Fibroblast of upper back skin (primary cell): Measurements from ENCODE around the gene CDC20B.
"Not testable (repeated sequence)": the region's sequence is repeated elsewhere in the genome, so short reads cannot be mapped to it uniquely, and the experiment has no call there.

Experiments
- DNase-seq: peaks from one replicate; pipeline ENCODE4 v3.0.0-alpha.2; 2013

The CDC20B gene

DNA sequence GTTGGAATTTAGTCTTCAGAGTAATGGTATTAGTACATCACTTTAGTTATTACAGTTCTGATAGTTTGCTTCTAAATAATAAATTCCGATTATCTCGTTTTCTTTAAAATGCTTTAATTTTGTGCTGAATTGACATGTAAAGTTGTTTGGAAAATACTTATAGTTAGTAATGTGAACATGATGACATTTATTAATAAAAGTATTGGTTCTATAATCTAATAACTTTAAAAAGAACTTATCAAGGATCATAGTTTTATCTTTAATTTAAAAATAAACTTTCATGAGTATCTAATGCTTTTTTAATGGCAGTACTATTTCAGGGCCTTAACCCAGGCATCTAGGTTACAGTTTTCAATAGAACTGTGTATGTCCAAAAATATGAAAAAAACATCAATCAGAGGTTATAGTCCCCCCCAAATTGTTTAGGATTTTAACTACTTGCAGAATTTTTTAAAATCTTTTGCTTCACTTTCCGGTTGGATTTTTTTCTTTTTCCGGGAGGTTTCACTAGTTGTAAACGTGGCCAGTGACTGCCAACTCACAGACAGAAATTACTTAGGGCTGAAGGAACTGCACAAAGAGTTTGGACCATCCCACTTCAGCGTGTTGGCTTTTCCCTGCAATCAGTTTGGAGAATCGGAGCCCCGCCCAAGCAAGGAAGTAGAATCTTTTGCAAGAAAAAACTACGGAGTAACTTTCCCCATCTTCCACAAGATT, 12.3 kb downstream of the CDC20B start:
- peak; percentile 98 for DNase-seq

DNA sequence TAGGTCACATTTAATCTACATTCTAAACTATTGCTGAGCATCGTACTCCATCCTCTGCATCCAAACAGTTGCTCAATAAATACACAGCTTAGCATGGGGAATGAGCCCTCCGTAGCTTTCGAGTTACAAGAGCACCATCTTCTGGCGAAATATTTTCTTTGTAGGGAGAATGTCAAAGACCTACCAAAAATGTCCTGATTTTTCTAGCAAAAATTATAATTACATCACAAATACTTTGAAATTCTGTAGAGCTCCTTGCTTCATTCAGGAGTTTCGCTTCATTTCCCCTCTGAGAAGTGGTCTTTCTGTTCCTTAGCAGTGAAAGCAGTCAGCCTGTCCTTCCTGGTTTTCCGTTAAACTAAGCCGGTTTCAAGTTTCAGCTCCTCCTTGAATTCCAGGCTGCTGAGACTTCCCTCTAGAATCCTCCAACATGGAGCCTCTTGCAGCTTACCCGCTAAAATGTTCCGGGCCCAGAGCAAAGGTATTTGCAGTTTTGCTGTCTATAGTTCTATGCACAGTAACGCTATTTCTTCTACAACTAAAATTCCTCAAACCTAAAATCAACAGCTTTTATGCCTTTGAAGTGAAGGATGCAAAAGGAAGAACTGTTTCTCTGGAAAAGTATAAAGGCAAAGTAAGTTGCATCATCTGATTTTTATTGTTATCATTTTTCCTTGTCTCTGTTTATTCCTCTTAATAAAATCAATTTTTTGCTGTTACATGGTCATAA, 13.0 kb downstream of the CDC20B start, which contains the start of gene GPX8:
GPX8 (plus strand) TSS at position 409 of the 730 bp plus-strand sequence; CDS start at position 431, 22 bp downstream.
- DNase-seq: peak; percentile 93

DNA sequence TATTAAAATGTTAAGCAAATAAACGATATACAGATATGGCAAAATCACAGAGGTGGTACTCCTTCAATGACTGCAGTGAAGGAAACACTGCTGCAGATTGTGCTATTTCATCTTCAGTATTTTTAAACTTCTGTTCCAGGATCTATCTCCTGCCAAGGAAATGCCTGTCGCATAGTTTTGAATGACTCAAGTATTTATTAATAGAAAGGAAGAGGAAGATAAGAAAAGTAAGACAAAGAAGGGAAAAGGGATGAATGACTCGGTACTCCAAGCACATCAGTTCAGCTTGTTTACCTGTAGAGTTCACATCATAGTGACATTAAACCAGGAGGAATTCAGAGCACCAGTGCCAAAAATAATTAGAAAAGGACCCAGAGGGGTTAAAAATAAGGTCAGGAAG, 18.1 kb downstream of the CDC20B start:
- peak; percentile 79 for DNase-seq

DNA sequence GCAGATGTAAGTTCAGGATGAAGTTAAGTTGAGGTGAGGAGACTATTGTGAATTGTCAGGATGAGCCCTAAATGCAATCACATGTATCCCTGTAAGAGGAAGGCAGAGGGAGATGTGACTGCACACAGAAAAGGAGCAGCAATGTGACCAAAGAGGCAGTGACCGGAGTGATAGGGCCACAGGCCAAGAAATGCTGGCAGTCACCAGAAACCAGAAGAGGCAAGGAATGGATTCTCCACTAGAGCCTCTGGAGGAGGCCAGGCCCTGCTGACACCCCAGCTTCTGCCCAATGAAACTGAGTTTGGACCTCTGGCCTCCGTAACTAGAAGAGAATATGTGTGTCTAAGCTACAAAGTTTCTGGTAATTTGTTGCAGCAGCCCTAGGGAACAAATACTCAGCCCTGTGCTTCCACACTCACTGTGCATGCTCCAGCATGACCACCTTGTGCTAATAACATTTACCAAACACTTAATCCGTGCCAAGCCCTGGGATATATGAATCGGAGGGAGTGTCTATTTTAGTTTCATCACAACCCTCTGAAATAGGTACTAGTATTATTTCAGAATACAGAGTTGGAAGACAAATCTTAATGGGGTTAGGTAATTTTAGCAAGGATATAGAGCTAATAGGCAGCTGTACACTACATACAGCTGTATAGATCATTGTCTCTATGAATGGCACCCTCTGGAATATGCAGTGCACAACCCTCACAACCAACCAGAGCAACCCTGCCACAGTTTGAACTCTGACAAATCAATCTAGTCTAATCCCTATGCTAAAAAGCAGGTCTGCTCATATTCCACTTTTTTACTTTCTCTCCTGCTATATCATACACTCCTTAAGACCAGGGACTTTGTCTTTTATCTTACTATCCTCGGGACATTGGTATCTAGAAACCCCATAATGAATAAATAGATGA, 20.8 kb downstream of the CDC20B start:
- DNase-seq: peak; percentile 77

DNA sequence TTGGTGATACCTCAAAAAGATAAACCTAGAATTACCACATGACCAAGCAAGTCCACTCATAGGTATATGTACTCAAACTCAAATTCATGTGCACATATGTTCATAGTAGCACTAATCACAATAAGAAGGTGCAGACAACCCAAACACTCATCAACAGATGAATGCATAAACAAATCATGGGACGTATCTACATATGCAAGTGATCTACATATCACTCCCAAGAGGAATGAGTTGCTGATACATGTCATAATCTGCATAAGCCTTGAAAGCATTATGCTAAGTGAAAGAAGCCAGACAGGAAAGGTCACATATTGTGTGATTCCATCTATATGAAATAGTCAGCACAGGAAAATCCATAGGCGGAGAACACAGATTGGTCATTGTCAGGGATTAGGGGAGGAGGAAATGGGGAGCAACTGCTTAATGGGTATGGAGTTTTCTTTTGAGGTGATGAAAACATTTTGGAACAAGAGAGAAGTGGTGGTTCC, 23.6 kb downstream of the CDC20B start:
- peak; percentile 8 for DNase-seq

DNA sequence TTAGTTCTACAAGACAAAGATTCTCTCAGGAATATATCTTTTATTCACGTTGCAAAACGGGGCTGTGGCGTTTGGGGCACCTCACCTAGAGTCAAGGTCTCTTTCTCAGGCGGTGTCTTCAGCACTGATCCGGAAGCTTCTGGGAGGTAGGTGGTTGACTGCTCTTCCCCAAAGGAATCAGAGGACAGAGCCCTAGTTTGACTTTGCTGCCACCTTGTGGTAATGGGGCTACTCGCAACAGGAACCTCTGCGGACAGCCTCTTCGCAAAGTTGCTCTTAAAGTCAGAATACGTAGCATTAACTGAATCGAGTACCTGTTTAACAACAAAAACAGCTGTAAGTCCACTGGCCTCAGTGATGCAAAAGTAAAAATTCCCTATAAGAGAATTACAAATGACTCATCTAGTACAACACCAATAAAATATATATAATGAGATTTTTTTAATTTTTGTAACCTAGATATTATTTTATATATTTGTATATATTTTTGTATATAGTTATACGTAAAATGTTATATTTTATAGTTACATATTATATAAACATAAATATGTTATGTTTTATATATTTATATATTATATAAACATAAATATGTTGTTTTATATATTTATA, 26.3 kb downstream of the CDC20B start:
- peak; percentile 84 for DNase-seq

DNA sequence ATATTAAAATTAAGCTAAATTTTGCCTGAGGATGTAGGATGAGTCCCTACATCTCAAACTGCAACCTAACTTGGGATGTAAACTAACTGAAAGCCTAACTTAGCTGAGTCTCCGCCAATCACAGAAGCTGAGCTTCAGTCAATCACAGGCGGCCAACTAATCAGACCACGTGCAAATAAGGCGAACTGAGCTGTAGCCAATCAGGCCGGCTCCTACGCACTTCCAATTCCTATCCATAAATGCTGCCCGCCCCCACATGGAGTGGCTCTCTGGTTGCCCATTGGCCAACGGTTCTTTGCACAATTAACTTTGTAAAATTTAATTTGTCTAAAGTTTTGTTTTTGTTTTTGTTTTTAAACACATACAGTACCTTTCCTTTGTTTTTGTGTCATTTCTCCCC, 26.9 kb downstream of the CDC20B start:
- DNase-seq: no peak

DNA sequence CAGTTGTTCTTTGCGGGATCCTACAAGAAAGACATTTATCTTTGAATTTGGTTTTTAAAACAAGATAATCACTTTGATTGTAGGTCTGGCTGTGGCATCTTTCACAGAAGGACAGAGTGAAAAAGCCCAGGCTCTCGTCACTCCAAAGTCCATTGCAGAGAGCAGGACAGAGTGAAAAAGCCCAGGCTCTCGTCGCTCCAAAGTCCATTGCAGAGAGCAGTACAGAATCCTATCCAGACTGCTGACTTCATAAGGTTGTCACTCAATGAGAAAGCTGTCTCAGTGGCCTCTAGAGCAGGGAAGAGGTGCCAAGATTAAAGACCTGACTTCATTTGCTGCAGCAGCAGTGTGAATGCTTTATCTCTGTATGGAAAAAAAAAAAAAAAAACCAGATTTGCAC, 29.4 kb downstream of the CDC20B start:
- no peak for DNase-seq

DNA sequence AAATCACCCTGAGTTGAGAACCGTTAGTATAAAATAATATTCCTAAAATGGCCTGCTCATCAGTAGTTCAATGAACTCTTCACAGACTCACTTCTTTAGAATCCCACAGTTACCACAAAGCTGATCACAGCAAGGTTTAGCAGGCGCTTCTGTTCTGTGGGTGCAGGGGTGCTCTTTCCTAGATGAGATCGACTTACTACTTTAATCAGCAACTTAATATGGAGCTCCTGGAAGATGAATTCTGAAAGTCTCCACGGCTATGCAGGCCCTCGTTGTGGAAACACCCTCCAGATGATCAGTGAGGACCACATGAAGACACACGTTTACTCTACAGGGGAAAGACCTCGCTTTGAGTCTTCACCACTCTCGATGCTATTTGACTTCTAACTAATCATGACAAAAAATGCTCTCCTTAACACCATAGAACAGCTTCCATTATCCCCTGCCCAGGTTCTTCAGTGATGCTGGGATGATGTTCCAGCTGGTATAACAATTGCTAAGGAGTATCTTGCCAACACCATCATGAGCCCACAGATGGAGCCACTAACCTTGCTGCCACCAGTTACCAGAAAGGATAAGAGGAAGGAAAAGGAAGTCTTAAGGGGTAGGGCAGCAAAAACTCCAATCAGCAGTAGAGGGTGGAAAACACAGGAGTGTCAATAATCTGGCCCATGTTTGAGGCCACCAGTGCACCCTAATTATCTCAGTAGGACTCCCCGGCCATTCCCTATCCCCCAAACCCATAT, 30.9 kb downstream of the CDC20B start:
- DNase-seq: no peak

DNA sequence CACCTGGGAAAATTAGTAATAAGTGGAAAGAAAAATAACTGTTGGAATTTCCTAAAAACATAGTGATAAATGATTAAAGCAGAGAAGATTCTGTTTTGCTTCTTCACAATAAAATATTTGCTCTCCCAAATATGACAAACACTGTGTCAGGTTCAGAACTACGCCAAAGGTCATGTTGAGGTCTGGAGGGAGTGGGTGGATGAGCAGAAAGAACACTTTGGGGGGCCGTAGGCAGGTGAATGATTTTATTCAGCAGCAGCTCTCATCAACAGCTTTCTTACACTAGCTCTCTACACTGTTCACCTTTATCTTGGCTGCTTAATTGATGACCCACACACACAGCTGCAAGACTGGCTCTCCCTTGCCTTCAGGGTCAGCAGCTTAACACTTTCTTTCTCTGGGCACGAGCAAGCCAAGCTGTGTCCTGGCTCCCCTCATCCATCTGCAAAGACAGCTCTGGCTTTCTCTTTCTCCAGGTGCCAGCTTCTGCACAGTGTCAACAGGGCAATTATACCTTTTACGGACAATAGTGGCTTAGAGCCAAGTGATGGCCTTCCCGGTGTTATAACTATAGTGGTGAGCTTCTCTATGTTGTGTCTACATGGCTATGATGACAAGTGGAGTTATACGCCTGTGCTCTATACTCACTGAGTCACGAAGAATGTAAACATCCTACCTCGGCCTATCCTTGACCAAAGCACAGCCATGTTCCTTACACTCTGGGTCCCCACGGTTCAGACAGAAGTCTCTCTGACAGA, 31.9 kb downstream of the CDC20B start:
- DNase-seq: no peak

DNA sequence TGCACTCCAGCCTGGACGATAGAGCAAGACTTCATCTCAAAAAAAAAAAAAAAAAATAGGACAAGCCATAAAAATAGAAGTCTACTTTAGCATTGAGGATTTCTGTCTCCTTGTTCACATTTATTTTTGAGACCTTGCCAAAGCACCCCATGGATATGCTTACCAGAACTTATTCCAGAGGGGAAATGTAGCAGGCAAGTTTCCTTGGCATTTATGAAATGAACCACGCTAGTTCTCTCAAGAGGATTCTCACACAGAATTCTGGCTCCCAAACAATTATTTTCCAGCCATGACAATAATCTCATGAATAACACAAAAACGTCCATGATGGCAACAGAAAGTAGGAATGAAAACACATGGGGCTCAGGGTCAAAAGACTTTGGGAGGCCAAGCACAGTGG, 36.5 kb downstream of the CDC20B start:
- DNase-seq: peak; percentile 7

DNA sequence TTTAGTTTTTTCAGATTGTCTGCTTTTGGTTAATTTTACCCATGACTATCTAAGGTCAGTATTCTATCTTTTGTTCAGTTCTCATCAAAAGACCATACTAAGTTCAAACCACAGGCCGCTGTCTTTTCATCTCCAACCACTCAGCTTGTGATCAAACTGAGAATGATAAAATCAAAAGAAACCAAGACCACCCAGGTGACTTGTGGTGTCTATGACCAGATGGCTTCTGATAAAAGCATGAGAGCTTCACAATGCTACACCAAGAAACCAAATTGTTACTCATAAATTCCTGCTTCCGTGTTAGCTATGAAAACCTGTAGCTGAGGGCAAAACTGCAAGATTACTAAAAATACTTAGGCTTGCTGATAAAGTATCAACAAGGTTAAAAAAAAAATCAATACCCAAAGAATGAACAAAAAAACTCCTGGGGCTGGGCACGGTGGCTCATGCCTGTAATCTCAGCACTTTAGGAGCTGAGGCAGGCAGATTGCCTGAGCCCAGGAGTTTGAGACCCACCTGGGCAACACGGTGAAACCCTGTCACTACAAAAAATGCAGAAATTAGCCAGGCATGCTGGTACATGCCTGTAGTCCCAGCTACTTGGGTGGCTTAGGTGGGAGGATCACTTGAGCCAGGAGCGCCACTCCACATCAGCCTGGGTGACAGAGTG, 38.8 kb downstream of the CDC20B start:
- no peak for DNase-seq

DNA sequence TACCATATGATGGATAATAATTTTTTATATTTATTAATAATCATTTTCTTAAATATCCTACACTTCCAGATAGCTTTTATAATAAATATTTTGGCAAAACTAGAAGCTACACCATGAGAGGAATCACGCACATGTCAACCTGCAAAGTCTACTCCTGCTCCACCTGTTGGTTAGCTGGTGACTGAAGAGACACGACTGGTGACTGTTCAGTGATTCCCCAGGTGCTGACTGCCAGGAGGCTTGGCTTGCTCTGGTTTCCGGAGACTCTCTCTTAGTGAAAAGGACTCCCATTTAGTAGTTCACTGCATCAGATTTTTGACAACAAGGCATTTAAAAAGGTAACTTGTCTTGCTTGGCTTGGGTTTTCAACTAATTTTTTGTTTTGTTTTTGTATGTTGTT, 49.6 kb downstream of the CDC20B start:
- no peak for DNase-seq

DNA sequence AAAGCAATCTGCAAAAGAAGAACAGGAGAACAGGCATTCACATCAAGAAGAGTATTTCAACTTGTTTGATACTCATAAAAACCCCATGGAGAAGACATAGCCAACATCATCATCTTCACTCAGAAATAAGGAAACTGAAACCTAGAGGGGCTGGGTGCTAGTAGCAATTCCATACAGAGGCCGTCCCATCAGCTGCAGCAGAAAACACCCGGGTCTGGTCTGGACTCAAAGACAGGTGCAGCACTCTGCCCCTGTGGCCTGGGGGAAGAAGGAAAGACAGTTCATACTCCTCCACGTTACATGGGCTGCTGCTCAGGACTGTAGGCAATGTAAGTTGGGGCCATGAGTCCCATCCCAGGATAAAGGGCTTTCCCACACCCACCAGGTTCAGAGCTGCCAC, 58.9 kb downstream of the CDC20B start:
- DNase-seq: no peak

DNA sequence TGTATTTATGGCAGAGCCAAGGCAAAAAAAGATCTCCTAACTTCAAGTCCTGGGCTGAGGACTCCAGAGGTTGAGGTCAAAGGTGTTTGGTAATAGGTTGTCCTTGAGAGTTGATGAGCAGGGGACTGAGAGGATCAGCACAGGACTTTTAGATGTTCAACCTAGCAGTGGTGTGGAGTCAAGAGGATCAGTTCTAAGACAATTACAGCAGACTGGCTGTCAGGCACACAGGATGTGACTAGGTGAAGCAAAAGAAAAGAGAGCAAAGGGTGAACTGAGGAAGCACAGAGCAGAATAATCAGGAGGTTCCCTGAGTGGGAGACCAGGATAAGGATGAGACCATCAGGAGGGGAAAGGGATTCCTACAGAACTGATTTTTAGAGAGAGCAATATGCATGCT, 59.6 kb downstream of the CDC20B start:
- no peak for DNase-seq

DNA sequence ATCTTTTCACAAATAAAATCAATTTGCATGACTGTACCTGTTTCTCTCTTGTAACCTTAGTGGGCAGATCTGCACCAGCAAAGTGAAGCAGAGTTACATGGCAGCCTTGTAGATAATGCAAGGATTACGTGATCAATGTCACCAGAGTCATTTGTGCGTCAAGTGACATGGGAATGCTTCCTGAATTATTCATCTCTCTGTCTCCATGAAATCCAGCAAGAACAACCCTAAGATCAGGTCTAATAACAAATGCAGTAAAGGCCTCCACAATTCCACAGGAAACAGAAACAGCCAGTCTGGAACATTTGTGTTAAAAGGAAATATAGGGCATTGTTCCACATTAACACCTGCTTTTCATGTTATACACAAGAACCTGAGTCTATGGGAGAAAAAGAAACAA, 62.8 kb downstream of the CDC20B start:
- no peak for DNase-seq

DNA sequence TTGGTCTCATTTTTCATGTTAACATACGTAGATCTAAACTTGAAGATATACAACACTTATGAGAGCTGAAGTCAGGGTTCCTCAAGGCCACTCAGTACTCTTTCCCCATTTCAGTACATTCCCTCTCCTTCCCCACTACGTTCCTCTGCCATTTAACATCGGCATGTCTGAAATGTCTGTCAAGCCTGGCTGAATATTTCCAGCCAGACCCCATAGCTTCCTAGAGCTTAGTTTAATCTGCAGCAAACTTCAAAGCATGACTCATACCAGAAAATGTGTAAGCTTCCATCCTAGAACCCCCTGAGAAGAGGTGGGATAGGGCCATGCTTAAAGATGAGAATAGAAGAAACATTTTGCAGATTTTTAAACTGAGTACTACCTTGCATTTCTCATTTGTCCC, 64.3 kb downstream of the CDC20B start:
- peak; percentile 47 for DNase-seq

DNA sequence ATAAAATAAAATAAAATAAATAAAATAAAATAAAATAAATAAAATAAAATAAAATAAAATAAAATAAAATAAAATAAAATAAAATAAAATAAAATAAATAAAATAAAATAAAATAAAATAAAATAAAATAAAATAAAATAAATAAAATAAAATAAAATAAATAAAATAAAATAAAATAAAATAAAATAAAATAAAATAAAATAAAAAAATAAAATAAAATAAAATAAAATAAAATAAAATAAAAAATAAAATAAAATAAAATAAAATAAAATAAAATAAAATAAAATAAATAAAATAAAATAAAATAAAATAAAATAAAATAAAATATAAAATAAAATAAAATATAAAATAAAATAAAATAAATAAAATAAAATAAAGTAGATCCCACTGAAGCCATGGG, 67.0 kb downstream of the CDC20B start:
- not testable (repeated sequence) for DNase-seq

DNA sequence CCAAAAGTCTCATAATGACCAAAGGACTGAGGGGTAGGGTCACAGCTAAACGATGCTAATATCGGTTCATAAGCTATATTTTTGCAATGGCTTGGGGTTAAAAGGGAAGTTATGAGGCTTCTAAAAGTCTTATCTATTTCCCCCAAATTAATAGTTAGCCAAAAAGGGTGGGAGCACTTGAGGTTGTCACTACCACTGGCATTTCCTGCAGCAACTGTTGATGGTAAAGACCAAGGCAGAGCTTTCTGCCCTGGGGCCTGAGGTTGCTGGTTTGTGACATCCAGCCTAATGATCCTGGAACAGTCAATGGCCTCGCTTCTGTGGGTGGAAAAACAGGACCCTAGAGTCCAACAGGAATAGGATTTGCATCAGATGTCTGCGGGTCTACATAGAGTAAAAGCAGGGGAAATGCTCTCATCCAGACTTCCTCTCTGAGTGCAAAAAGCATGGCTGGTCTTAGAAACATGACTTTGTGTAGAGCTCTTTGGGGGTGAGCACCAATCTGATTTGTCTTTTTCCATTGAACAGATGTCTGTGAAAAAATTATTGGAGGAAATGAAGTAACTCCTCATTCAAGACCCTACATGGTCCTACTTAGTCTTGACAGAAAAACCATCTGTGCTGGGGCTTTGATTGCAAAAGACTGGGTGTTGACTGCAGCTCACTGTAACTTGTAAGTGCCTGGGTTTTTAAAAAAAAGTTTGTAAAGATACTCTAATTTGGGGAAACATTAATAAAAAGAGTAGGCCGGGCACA, 67.9 kb downstream of the CDC20B start:
- no peak for DNase-seq
